Urothelium cell line (cell line): ENCODE results near the gene CABP7.

Experiments used
- DNase-seq: peaks from one replicate; pipeline ENCODE4 v3.0.0; 2011; ENCODE audit warnings: low spot score, mixed read lengths
- FAIRE-seq: peaks from 2 replicates; lab custom pipeline; 2011; peaks lifted over from hg19 to GRCh38; lab: Jason Lieb, UNC

CABP7 gene

GRCh38 chr22:29722151-29722550 lies 2.3 kb downstream of the CABP7 start:
- DNase-seq = peak; percentile 84
- peak; percentile 66 for FAIRE-seq

GRCh38 chr22:29722587-29722986 lies 2.8 kb downstream of the CABP7 start:
- FAIRE-seq = no peak
- peak; percentile 73 for DNase-seq

DNA sequence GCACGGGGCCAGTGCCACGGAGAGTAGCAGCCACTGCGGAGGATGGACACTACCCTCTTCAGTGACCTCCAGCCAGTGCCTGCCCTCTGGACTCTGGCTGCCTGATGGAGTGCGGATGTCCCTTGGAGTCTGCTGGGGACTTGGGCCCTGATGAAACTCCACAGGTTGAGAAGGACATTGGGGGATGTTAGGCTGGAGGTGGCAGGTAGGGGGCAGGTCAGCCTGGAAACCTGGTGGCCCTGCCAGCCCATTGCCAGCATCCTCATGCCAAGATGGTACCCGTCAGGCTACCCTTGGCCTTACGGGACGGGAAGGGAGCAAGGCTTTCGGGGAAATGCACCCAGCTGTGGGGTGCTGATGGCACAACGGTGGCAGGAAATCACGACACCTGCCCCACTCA lies 4.0 kb downstream of the CABP7 start:
- DNase-seq = no peak
- FAIRE-seq = no peak

GRCh38 chr22:29724843-29725242 lies 5.0 kb downstream of the CABP7 start:
- FAIRE-seq (no peak), DNase-seq (no peak)

DNA sequence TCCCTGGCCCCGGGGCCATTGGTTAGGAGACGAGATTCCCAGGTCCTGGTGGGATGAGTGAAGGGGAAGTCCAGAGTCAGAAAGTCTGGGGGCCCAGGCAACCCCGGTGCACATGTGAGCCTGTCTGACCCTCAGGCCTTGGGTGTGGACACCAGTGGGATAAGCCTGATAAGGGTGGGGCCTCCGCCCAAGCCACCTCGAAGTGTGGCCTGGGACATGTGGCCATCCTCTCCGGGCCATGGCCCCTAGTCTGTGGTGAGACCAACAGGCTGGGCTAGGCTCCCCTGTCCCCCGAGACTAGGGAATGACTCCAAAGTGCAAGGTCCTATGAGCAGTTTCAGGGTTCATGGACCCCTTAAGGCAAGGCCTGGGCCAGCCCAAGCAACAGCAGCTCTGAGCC lies 6.3 kb downstream of the CABP7 start:
- FAIRE-seq (no peak), DNase-seq (no peak)

DNA sequence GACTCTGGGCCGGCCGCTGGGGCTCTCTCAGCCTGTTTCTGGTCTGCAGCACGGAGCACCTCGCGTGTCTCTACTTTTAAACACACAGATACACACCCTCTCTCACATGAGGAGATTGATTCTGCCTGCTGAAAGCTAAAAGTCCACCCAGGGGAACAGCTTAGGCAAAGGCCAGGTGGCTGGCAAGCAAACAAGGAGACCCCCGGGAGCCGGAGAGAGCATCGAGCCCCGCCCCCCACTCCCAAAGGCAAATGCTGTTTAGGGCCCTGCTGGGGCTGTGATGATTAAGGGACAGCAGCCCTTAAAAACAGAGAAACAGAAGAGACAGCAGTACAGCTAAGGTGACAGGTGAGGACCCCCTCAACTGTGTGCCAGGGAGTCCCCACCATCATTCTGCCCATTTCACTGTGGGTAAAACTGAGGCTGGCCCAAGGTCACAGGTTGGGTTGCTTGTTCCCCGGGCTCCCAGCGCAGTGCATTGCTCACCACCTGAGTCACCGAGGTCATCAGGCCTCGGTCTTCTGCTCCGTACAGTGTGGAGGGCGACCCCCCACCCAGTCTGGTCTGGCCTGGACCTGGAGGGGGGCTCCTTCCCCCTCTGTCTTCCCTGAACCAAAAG lies 6.8 kb downstream of the CABP7 start:
- peak; percentile 32 for DNase-seq
- FAIRE-seq = no peak

- FAIRE-seq = no peak
- DNase-seq = peak; percentile 65
Measured at GRCh38 chr22:29727131-29727523, 7.3 kb downstream of the CABP7 start.

- no peak for DNase-seq
- no peak for FAIRE-seq
Measured at GRCh38 chr22:29729161-29729560, 9.4 kb downstream of the CABP7 start.

GRCh38 chr22:29731058-29731850 lies 11.5 kb downstream of the CABP7 start:
- DNase-seq (no peak), FAIRE-seq (no peak)

DNA sequence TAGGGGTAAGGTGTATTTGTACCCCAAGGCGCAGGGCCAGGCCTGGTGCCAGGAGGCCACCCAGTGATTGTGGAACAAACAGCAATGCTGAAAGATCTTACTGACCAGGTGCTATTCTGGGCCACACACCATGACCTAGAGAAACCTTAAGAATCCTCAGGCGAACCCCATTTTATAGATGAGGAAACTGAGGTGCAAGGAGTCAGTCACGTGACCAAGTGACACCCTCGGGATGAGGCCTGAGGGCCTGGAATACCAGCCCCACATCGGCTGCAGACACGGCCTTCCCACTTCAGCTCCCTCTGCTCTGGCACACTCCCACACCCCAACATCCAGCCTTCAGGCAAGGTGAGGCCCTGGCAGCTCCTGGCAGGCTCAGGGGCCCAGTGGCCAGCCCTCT lies 13.1 kb downstream of the CABP7 start:
- DNase-seq (no peak), FAIRE-seq (no peak)

- DNase-seq = no peak
Measured at GRCh38 chr22:29733362-29734201, 13.8 kb downstream of the CABP7 start.

DNA sequence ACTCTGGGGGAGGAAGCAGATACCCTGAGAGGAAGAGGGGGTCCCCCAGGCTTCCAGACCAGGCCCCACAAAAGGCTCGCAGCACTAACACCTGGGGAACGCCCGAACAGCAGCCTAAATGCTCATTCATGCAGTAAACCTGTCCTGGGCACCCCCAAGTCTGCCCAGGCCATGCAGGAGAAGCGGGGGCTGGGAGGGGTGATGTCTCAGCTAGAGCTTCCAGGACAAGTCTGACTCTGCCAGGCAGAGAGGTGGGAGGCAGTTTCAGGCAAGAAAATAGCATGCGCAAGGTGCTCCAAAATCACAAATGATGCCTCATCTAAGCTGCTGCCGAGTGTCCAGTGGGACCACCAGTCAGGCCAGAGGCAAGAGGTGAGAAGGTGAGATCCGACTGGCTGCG lies 14.6 kb downstream of the CABP7 start:
- DNase-seq = no peak
- FAIRE-seq = no peak

More at GRCh38 chr22:29733362-29734201, 13.8 kb downstream of the CABP7 start:
- FAIRE-seq = no peak

DNA sequence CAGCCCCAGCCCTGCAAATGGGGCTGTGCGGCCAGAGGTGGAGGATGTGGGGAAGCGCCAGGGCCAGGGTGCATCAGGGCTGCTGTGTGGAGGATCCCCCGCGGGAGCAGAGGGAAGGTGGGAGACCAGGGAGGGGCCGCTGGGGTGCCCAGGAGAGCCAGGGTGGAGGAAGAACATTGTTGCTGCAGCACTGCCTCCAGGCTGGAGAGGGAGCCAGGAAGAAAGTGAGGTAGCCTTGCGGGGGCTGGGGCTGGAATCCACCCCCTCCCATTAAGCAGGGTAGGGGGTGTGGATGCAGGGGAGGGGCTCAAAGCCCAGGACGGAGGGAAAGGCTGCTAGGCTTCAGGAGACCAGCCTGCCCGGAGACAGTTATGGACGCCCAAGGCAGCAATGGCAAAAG lies 15.0 kb downstream of the CABP7 start:
- DNase-seq = no peak
- no peak for FAIRE-seq

DNA sequence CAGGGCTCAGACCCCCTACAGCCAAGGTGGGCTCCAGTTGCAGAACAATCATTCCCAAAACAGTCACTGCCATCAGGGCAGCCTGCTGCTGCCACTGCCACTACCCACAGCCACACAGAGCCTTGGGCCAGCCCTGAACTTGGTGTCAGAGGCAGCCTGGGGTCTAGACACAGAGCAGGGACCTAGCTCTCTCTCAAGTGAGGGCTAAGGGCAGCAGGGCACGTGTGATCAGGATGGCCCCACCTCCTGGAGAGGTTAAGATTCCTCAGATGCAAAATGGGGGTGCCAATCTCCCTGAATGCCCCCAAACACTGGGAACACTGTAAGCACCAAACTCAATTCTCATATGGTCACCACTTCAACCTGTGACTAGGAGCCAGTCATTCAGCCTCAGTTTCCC lies 15.6 kb downstream of the CABP7 start:
- DNase-seq = no peak
- no peak for FAIRE-seq

- no peak for DNase-seq
Measured at GRCh38 chr22:29737251-29738117, 17.7 kb downstream of the CABP7 start.

DNA sequence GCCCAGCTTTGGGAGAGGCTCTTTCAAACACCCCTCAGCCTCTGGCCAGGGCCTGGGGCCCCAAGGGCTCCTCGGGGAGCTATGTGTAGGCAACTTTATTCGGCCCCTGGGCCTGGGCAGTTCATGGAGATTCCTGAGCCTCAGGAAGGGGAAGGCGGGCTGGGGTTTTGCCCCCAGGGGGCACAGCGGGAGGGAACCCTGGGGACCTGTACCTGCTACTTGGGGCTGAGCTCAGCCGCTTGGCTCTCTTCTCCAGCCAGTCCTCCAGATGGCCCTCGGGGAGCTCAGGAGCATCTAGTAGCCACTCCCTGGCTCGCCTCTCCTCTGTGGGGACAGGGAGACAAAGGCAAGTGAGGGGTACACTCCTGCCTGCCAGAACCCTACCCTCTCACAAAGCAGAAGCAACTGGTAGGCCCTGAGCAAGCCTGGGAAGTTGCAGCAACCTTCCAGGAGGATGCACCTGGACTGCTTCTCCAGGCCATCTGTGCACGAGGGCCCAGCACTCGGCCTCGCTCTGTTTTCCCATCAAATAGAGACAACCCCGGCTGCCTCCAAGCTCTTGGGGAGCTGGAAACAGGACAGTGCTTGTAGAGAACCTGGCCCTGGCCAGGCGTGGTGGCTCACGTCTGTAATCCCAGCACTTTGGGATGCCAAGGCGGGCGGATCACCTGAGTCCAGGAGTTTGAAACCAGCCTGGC lies 18.5 kb downstream of the CABP7 start:
- FAIRE-seq (no peak), DNase-seq (no peak)

More at GRCh38 chr22:29737251-29738117, 17.7 kb downstream of the CABP7 start:
- no peak for FAIRE-seq

GRCh38 chr22:29739346-29739875 lies 19.6 kb downstream of the CABP7 start:
- FAIRE-seq = no peak
- no peak for DNase-seq

DNA sequence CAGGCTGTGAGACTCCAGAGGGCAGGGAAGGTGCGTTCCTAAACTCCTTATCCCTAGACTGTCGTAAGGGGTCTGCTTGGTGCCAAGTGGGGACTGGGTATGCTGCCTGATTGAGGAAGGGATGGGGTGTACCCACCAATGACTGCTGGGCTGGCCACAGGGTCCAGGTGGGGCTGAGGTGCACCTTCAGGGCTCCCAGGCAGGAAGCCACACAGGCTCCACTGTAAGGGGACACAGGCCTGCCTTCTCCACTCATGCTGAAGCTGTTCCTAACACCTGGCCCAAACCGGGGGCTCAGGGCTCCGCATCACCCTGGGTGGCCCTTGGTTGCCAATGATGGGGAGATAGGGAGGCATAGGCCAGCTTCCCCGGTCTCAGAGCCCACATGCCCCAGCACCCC lies 20.4 kb downstream of the CABP7 start:
- FAIRE-seq = no peak
- no peak for DNase-seq

- no peak for FAIRE-seq
- no peak for DNase-seq
Measured at GRCh38 chr22:29741926-29742325, 22.1 kb downstream of the CABP7 start.

DNA sequence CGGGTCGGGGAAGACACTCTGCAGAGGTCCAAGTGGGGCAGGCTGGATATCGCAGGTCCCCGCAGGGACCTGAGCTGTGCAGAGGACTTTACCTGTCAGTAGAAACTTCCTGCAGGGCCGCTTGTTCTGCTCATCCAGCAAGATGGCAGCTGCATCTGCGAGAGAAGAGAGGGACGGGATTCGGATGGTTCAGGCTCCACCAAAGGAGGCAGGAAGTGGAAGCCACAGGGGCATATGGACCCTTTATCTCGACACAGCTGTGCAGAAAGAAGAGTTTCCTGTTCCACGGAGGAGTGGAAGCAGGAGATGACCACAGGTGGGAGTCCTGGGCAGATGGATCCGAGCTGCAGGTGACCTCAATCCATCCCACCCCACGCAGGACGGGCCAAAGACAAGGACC lies 22.5 kb downstream of the CABP7 start:
- DNase-seq (no peak), FAIRE-seq (no peak)
